Measurements from ENCODE around the gene IQUB. TPM values are rescaled to one million over a fixed set of nuclear protein-coding genes. Genes with fewer than 3 reads are reported as not detected.
"Not testable (repeated sequence)": the region's sequence is repeated elsewhere in the genome, so short reads cannot be mapped to it uniquely, and the experiment has no call there.

Gene IQUB
- total and polyA plus RNA-seq, 4 donors = 1.4 to 7.8 (median 4.6) TPM

- H3K4me3 ChIP-seq (ENCODE audit: low read depth, low read length) = peak overlapping the region; percentile 71
- not testable (repeated sequence) for H3K4me1 ChIP-seq (ENCODE audit: control insufficient read depth, insufficient read depth, low read length); H3K9me3 ChIP-seq (ENCODE audit: control insufficient read depth, insufficient read depth, low read length); H3K27me3 ChIP-seq (ENCODE audit: control insufficient read depth, insufficient read depth, low read length); H3K36me3 ChIP-seq (ENCODE audit: control insufficient read depth, insufficient read depth, low read length)
- 0% methylated on average over 10 of the region's 33 CpGs for WGBS (ENCODE audit: insufficient coverage)
- H3K27ac ChIP-seq (ENCODE audit: low read depth, low read length) = peak overlapping the region; percentile 88
- DNase-seq (ENCODE audit: low read depth in 4 of 6, low spot score in 6 of 6) = peak in 2 of 6 donors; percentile 7 to 26
Measured at GRCh38 chr7:123532788-123533552, 1.4 kb downstream of the IQUB start.

GRCh38 chr7:123532343-123532742 lies 2.1 kb downstream of the IQUB start:
- H3K4me3 ChIP-seq (ENCODE audit: low read depth, low read length) = peak overlapping the region; percentile 71
- H3K9me3 ChIP-seq (ENCODE audit: control insufficient read depth, insufficient read depth, low read length); H3K27me3 ChIP-seq (ENCODE audit: control insufficient read depth, insufficient read depth, low read length); H3K4me1 ChIP-seq (ENCODE audit: control insufficient read depth, insufficient read depth, low read length); H3K36me3 ChIP-seq (ENCODE audit: control insufficient read depth, insufficient read depth, low read length); H3K27ac ChIP-seq (ENCODE audit: low read depth, low read length): not testable (repeated sequence)
- DNase-seq (ENCODE audit: low read depth in 4 of 6, low spot score in 6 of 6) = peak in 2 of 6 donors; percentile 6
- WGBS (ENCODE audit: insufficient coverage) = 50% methylated on average over 1 of the region's 14 CpGs

- H3K4me3 ChIP-seq (ENCODE audit: low read depth, low read length); H3K36me3 ChIP-seq (ENCODE audit: control insufficient read depth, insufficient read depth, low read length); H3K4me1 ChIP-seq (ENCODE audit: control insufficient read depth, insufficient read depth, low read length); H3K9me3 ChIP-seq (ENCODE audit: control insufficient read depth, insufficient read depth, low read length); DNase-seq (ENCODE audit: low read depth in 4 of 6, low spot score in 6 of 6); H3K27me3 ChIP-seq (ENCODE audit: control insufficient read depth, insufficient read depth, low read length); H3K27ac ChIP-seq (ENCODE audit: low read depth, low read length): not testable (repeated sequence)
- 100% methylated on average over 3 of the region's 13 CpGs for WGBS (ENCODE audit: insufficient coverage)
Measured at GRCh38 chr7:123530035-123530591, 4.3 kb downstream of the IQUB start.

GRCh38 chr7:123528265-123528664 lies 6.1 kb downstream of the IQUB start:
- Histone ChIP-seq H3K36me3 (ENCODE audit: control insufficient read depth, insufficient read depth, low read length) (no peaks in the 10 kb centered on the region), H3K27ac (ENCODE audit: low read depth, low read length) (no peak overlapping the region), H3K27me3 (ENCODE audit: control insufficient read depth, insufficient read depth, low read length) (no peaks in the 10 kb centered on the region), H3K9me3 (ENCODE audit: control insufficient read depth, insufficient read depth, low read length) (no peaks in the 10 kb centered on the region), H3K4me1 (ENCODE audit: control insufficient read depth, insufficient read depth, low read length) (no peaks in the 10 kb centered on the region), H3K4me3 (ENCODE audit: low read depth, low read length) (no peak overlapping the region)
- DNase-seq (ENCODE audit: low read depth in 4 of 6, low spot score in 6 of 6) = no peak
- no CpG with 5 or more reads among the region's 5 CpGs for WGBS (ENCODE audit: insufficient coverage)

GRCh38 chr7:123527712-123528225 lies 6.6 kb downstream of the IQUB start:
- H3K36me3 ChIP-seq (ENCODE audit: control insufficient read depth, insufficient read depth, low read length); H3K4me1 ChIP-seq (ENCODE audit: control insufficient read depth, insufficient read depth, low read length); H3K27ac ChIP-seq (ENCODE audit: low read depth, low read length); H3K27me3 ChIP-seq (ENCODE audit: control insufficient read depth, insufficient read depth, low read length); H3K4me3 ChIP-seq (ENCODE audit: low read depth, low read length); H3K9me3 ChIP-seq (ENCODE audit: control insufficient read depth, insufficient read depth, low read length); DNase-seq (ENCODE audit: low read depth in 4 of 6, low spot score in 6 of 6): not testable (repeated sequence)
- 72% methylated on average over 5 of the region's 24 CpGs for WGBS (ENCODE audit: insufficient coverage)

- DNase-seq (ENCODE audit: low read depth in 4 of 6, low spot score in 6 of 6); H3K4me3 ChIP-seq (ENCODE audit: low read depth, low read length); H3K36me3 ChIP-seq (ENCODE audit: control insufficient read depth, insufficient read depth, low read length); H3K9me3 ChIP-seq (ENCODE audit: control insufficient read depth, insufficient read depth, low read length); H3K27ac ChIP-seq (ENCODE audit: low read depth, low read length); H3K4me1 ChIP-seq (ENCODE audit: control insufficient read depth, insufficient read depth, low read length); H3K27me3 ChIP-seq (ENCODE audit: control insufficient read depth, insufficient read depth, low read length): not testable (repeated sequence)
- 96% methylated on average over 3 of the region's 7 CpGs for WGBS (ENCODE audit: insufficient coverage)
Measured at GRCh38 chr7:123526533-123526932, 7.9 kb downstream of the IQUB start.

- WGBS (ENCODE audit: insufficient coverage) = no CpG with 5 or more reads among the region's 2 CpGs
- Histone ChIP-seq H3K4me3 (ENCODE audit: low read depth, low read length) (no peak overlapping the region), H3K4me1 (ENCODE audit: control insufficient read depth, insufficient read depth, low read length) (no peaks in the 10 kb centered on the region), H3K27me3 (ENCODE audit: control insufficient read depth, insufficient read depth, low read length) (no peaks in the 10 kb centered on the region), H3K9me3 (ENCODE audit: control insufficient read depth, insufficient read depth, low read length) (no peaks in the 10 kb centered on the region), H3K27ac (ENCODE audit: low read depth, low read length) (no peak overlapping the region), H3K36me3 (ENCODE audit: control insufficient read depth, insufficient read depth, low read length) (no peaks in the 10 kb centered on the region)
- no peak for DNase-seq (ENCODE audit: low read depth in 4 of 6, low spot score in 6 of 6)
Measured at GRCh38 chr7:123522066-123522465, 12.3 kb downstream of the IQUB start.

GRCh38 chr7:123505221-123505620 lies 29.2 kb downstream of the IQUB start:
- Histone ChIP-seq H3K9me3 (ENCODE audit: control insufficient read depth, insufficient read depth, low read length) (peaks cover 6% of the 10 kb centered on the region), H3K4me3 (ENCODE audit: low read depth, low read length) (no peak overlapping the region), H3K4me1 (ENCODE audit: control insufficient read depth, insufficient read depth, low read length) (no peaks in the 10 kb centered on the region), H3K27me3 (ENCODE audit: control insufficient read depth, insufficient read depth, low read length) (no peaks in the 10 kb centered on the region), H3K27ac (ENCODE audit: low read depth, low read length) (no peak overlapping the region), H3K36me3 (ENCODE audit: control insufficient read depth, insufficient read depth, low read length) (no peaks in the 10 kb centered on the region)
- no peak for DNase-seq (ENCODE audit: low read depth in 4 of 6, low spot score in 6 of 6)
- WGBS (ENCODE audit: insufficient coverage) = 97% methylated on average over 2 of the region's 2 CpGs

GRCh38 chr7:123502201-123502600 lies 32.2 kb downstream of the IQUB start:
- peak in 3 of 6 donors; percentile 12 to 30 (median 24) for DNase-seq (ENCODE audit: low read depth in 4 of 6, low spot score in 6 of 6)
- 32% methylated on average over 3 of the region's 5 CpGs for WGBS (ENCODE audit: insufficient coverage)
- Histone ChIP-seq H3K36me3 (ENCODE audit: control insufficient read depth, insufficient read depth, low read length) (no peaks in the 10 kb centered on the region), H3K9me3 (ENCODE audit: control insufficient read depth, insufficient read depth, low read length) (peaks cover 6% of the 10 kb centered on the region), H3K4me1 (ENCODE audit: control insufficient read depth, insufficient read depth, low read length) (no peaks in the 10 kb centered on the region), H3K27me3 (ENCODE audit: control insufficient read depth, insufficient read depth, low read length) (no peaks in the 10 kb centered on the region), H3K27ac (ENCODE audit: low read depth, low read length) (peak overlapping the region; percentile 36), H3K4me3 (ENCODE audit: low read depth, low read length) (no peak overlapping the region)

All from spinal cord (tissue), 10 donors.